Superior temporal gyrus (tissue), 1 donor: ENCODE results near the gene THAP3.

Experiments
- DNase-seq: peaks from one replicate; pipeline ENCODE4 v3.0.0-alpha.2; 2016; ENCODE audit errors: extremely low spot score

THAP3 gene

DNA sequence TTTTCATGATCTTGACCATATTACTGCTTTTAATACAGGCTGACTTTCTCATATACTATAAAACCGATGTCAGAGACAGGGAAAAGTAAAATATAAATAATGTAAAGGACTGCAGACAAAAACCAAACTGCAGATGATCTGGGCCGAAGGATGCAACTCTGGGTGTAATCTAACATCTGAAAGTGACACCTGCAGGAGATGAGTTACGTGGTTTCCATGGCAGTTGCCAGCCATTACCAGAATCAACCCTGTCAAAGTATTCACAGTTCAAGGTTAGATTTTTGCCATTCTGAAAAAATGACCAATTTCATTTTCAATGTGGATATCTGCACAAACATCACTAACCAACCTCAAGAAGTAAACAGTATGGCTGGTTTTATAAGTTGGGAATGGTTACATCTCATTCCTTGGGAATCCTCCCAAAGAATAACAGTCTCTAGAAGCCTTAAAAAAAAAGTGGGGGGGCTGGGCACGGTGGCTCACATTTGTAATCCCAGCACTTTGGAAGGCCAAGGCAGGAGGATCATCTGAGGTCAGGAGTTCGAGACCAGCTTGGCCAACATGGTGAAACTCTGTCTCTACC is 49.2 kb downstream of the THAP3 start:
- DNase-seq = no peak

- no peak for DNase-seq
Measured at GRCh38 chr1:6674771-6675170, 50.1 kb downstream of the THAP3 start.

DNA sequence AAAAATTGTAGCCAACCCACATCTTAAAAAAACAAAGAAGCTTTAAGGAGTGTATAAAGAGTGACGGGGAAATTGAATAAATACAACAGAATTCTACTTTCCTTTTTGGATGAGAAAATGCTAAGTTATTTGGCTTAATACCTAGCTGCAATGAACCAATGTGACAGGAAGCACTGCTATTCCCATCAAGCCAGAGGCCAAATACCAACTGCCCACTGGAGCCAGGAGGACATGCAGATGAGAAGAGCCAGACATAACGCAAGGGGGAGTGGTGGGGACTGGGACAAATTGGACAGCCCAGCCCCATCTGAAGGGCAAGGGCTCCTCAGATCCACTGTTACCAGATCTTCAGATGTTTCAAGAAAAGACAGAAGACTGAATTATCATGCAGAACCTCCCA is 51.3 kb downstream of the THAP3 start:
- no peak for DNase-seq
